Cortex of kidney (tissue), 1 donor: ENCODE data around the gene RAI1.

ENCODE experiments used
- DNase-seq: peaks from one replicate; lab custom pipeline; 2025; lab: John Stamatoyannopoulos, UW

The RAI1 gene

DNA sequence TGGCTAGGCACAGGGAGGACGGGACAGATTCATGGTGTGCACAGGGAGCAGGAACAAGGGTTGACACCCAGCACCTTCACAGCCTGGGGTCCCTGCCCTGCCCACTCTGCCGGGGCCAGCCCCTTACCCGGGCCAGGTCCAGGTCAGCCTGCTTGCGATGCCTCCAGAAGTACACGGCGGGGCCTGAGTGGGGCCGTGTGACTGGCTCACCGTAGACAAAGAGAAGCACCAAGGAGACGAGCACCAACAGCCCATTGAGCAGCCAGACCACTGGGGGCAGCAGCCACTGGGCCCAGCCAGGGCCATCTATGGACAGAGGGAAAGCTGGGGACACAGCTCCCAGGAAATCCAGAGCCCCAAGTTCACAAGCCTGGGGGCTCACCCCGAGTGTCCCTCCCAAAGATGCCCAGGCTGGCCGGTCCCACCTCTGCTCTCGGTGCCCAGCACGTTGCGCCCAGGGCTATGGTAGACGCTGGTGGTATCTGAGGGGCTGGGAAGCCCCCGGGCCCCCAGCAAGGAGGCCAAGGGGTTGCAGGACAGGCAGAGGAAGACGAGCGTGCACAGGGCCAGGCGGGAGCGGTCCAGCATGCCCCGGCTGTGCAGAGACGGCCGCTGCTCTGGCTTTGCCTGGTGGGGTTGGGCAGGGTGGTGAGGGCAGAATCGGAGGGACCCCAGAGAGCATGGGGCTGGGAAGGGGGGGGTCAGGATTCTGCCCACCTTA is 135.7 kb downstream of the RAI1 start:
- DNase-seq = no peak

DNA sequence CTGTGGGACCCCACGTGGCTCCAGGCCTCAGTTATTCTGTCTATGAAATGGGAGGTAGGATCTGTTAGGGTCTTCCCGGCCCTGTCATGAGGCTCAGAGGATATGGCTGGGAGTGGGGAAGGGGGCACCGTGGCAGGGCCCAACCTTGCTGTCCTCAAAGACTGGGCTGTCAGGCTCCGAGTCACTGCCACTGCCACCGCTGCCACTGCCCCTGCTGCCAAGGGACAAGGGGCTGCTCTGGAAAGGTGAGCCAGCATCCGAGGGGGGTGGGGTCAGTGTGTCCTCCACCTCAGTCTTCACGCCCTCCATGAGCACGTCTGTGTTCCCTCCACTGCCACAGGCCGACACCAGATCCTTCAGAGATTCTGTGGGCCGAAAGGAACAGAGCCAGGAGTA is 136.3 kb downstream of the RAI1 start:
- no peak for DNase-seq

DNA sequence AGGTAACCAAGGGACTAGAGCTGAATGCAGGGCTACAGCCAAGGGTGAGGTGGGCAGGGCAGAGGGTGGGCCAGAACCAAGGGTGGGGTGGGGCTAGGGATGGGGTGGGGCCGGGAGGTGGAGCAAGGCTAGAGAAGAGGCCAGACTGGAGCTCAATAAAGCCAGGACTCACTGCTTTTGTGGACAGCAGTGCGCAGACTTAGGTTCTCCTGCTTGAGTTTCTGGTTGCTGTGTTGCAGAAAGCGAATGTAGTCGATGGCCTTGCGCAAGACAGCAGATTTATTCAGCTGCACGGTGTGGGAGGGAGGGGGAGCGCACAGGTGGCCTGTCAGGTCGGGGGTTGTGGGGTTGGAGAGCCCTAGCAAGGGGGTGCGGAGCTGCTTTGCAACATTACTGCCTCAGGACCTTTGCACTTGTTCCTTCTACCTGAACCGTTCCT is 136.8 kb downstream of the RAI1 start:
- DNase-seq = no peak

DNA sequence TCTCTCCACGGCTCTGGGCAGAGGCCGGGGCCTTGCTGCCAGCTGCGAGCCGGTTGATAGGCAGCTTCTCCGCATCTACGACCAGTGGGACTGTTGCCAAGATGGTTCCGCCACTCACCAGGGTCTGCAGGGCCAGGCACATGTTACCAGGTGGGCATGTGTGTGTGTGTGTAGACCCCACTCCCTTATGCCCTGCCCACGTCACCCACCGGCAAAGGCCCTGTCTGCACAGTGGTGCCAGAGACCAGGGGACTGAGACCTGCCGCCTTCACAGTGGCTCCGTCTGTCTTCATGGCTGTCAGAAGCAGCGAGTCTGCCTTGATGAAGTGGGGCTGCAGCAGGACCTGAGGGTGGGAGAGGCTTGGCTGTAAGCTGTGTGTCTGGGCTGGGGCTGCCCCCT is 137.9 kb downstream of the RAI1 start:
- DNase-seq = no peak

DNA sequence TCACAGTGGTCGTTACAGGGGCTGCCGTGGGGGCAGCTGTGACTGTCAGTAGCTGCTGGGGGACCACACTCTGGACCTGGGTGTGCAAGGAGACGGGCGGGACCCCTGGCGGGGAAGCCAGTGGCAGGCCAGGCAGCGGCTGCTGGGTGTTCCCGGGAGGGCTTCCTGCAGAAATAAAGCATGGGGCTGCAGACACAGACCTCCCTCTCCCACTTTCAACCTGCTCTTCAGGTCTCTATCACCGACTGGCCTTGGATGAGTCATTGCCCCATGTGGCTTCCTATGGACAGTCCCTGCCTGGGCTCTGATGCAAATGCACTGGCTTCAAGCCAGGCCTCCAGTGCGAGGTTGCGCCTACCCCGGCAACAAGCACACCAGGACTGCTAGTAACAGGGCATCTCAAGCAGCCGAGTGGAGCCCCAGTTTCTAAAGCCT is 138.3 kb downstream of the RAI1 start:
- DNase-seq = no peak

DNA sequence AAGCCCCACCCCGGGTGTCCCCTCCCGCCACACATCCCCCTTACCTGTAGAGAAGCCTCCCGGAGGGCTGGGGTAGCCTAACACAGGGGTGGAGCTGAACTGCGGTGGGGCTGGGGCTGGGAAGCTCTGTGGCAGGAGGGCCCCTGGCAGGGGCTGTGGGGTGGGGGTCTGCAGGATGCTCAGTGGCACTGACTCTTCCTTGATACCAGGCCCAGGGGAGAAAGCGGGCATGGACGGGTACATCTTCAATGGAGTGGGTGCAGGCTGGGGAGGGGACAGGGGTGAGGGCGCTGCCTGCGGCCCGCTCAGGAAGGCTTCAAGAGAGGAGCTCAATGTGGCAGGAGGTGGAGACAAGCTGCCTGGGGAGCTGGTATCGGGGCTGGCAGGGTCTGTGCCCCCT is 138.8 kb downstream of the RAI1 start:
- no peak for DNase-seq

DNA sequence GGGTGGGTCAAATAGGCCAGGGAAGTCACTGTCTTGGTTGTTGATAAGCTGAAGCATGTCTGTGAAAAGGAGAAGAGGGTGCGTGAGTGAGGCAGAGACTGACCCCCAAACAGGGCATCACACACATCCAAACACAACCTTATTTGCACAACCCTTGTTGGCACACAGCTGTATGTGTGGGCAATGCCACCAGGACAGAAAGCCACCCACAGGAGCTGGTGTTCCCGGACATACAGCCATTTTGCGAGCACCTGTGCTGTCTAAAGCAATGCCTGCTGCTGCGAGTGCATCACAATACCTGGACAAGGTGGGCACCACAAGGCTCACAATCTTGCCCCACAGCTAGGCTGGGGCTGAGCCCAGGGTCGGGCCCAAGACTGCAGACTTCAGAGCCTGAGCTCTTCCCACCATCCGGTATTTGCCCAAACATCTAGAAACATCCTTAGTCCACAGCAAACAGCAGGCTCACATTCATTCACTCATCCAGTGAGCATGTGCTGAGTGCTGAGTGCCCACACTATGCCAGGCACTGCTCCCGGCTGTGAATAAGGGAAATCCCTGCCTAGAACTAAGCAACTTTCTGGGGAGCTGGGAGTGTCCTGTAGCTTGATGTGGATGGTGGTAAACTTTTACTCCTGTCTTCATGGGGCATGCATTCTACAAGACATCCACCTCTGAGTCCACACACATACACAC is 139.4 kb downstream of the RAI1 start:
- no peak for DNase-seq

DNA sequence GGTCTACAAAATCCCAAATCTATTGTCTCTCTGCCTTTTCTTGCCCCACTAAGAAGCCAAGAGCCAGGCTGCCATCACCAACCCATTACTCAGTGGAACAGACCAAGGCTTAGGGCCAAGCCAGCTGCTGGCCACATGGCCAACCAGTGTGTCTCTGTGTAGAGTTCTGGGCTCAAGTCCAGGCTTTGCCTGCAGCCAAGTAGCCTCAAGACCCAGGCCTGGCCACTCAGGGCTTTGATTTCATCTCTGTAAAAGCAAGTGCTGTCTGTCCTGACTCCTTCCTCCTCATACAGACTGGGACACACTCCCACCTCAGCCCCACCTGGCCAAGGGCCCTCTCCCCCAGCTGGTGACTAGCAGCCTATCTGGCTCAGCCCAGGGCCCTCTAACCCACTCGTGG is 140.9 kb downstream of the RAI1 start:
- no peak for DNase-seq

DNA sequence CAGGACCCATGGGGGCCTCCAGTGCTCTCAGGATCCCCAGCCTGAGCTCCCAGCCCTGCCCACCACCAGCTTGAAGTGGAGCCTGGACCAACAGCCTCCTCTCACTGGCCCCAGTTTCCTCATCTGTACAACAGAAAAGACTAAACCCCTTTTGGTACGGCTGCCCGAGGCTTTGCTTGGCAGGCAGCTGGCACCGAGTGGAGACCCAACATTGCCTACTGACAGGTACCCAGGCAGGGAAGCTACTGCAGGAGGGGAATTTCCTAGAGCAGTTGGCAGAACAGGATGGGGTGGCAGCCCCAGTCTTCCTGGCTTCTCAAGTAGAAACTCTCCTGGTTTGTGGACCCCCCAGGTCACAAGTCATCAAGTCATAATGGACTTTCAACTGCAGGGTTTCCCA is 141.4 kb downstream of the RAI1 start:
- no peak for DNase-seq

DNA sequence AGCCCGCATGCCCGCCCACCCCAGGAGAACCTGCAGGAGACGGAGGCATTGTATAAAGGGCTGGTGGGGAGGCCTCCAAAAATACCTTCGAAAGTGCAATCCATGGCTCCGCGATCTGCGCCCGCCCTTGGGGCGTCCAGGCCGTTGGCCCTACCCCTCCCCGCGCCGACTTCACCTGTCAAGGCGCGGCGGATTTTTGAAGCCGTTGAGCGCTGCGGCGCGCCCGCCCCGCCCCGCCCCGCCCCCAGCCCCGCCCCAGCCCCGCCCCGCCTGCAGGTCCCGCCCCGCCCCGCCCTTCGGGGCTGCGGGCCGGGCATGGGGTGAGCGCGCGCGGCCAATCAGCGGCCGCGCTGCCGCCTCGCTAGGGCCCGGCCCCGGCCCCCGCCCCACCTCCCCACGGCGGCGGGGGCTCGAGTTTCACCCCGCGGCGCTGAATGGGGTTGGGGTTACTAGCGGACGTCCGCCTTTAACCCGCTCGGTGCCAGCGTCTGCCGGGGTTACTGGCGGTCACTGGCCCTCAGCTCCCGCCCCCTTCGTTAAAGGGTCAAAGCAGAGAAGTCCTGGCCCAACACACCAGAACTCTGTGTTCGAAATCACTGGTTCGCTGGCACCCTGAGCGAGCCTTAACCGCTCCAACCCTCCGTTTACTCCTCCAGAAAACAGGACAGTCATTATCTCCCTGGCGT is 142.3 kb downstream of the RAI1 start:
- DNase-seq = no peak

DNA sequence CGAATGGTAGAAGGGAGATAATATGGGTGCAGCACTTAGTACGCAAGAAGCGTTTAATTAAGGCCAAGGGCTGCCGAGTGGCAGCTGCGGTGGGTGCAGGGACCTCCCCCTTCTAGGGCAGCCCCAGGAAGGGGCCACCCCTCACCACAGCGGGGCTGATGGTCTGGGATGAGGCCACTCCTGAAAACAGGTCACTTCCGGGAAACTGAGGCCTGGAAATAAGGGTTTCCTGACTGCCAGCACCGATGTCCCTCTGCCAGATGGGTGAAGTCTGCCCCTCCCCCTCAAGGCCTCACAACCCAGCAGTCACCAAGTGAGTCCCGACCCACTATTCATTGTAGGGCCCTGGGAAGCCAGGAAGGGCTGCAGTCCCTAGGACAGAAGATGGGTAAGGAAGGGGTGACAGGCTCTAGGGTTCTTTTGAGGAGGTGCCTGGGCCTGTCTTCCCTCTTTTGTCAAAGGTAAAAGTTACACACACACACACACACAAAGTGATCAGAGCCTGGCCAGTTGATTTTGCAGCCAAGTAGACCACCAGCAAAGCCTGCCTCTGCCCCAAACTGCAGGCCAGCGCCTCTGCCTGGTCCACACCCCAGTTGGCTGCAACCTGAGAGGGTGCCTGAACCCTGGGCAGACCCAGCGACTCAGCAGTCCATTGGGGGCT is 143.0 kb downstream of the RAI1 start:
- no peak for DNase-seq

DNA sequence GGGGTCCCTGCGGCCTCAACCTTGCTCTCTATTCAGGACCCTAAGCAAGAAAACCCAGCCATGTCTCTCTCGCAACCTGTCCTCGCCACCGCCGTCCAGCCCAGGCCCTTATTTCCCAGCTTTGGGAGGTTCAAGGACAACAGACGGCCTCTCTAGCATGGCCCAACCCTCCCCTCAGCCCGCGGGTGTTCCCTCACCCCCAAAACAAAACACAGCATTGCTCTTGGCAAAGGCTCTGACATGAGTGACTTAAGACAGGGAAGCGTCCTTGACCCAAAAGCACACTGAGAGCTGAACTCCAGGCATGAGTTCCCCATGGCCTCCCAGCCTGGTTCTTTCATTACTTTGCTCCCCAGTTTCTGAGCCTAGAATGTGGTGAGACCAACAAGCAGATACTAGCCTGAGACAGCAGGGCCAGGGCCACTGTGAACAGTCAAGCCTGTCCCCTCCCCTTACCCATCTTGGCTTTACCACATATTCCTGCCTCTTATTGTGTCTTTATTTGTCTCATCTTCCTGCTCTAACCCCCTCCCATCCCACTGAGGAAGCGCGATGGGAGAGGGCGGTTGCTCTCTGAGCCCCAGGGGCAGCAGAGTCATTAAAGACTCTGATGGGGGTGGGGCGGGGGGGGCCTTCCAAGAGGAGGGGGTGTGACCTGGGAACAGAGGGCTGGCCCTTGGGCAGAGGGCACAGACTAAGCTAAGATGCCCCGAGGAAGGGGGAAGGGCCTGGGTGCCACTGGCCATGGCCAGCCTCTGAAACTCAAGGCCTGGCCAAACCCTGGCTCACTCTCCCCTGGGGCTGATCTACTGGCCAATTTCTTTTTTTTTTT is 143.7 kb downstream of the RAI1 start:
- DNase-seq = no peak

DNA sequence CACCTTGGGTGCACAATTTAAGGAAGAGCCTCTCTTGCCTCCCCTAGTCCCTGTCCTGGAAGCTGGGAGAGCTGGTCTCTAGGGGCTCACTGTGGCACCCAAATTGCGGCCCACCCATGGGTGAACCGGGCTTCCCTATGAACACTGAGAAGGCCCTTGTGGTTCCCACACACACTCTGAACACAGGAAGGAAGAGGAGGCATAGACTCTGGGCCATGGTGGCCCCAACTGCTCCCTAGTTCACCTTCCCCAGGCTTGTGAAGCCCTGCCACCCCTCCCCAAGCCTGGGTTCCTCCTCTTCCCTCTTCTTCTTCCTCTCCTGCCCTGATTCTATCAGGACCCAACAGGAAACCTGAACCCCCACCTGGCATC is 145.1 kb downstream of the RAI1 start:
- no peak for DNase-seq

DNA sequence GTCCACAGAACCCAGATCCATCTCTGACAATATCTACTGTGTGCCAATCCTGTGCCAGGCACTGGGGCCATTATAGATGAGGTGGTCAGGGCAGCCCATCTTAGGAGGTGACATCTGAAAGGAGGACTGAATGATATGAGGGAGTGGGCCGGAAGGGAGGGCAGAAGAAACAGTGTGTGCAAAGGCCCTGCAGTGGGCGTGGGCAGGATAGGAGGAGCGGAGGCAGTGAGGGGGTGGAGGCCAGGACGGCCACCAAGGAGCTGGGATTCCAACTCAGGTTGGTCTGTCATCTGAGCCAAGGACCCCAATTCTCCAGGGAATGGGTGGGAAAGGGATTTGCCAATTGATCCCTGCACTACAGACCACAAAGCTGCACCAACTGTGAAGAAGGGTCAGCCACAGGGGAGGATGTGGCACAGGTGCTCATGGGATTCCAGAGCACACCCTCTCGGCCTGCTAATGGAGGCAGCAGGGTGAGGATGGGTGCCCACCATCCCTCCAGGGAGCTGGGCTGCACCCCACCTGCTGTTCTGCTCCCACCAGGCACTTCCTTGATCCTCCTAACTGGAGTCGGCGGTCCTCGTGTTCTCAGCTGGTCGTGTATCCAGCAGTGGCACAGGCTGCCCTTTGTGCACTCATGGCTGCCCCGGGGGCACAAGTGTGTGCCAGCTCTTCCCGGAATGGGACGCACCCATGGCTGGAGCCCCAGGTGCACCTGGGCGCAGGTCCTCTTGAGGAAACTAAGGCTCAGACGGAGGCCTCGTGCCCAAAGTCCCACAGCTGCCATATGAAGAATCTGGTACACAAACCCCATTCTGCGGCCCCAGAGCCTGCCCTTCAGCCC is 145.9 kb downstream of the RAI1 start:
- no peak for DNase-seq

DNA sequence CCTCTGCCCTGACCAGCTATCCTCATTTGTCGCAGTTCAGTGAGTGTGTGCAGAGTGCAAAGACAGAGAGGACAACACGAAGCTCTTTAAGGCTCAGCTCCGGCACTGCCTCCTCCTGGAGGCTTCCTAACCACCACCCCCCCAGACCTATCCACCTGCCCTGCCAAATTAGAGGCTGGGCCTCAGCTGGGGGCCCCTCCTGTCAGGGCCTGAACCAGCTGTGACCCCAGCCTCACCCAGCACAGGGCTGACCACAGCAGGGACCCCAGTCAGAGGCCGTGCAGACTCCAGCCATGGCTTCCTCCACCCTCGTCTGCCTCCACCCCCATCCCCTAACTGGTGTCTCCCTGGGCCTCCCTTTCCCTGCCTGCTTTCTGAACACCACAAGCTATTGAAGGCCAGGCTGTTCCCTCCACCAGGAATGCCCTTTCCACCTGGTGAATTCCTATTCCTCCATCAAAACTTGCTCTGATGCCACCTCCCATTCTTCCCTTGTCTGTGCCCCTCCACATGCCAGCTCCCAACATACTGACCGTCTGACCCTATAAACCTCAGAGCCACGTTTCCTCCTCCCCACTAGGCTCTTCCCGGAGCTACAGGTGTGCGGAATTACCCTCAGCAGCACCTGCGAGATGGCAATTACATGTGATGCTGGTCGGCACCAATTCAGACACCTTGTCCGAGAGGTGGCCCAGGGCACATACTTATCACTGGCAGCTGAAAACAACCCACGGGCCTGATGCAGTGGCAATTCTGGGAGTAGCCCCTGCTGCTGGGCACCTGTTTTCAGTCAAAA is 146.8 kb downstream of the RAI1 start:
- DNase-seq = no peak

DNA sequence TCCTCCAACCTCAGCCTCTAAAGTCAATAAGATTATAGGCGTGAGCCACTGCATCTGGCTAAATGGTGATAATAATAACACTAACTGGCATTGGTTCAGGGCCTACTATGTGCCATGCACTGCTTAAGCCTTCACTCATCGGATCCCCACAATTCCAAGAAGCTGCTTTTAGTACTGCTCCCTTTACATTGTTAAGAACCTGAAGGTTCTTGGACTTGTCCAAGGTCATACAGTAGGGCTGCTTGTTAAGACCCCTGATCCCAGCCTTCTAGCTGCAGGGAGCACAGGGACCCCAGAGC is 149.0 kb downstream of the RAI1 start:
- DNase-seq = no peak

DNA sequence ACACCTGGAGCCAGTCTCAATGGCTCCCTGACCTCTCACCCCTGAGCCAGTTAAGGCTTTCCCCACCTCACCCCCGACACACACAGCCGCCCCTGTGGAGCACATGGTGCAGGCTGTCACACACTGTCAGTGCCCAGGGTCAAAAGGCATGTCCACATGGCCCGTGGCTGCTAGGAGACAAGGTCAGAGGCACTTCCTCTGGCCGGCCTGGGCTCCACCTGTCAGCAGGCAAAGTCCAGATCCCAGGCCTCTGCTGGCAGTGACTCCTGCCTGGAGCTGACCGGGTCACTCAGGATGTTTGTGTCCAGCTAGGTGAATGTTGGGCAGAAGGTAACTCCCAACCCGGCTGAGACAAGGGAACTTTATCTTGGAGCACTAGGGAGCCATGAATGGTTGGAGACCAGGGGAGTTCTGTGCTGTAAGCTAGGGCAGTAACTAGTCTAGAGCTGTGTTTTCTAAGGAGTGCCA is 149.5 kb downstream of the RAI1 start:
- DNase-seq = no peak

DNA sequence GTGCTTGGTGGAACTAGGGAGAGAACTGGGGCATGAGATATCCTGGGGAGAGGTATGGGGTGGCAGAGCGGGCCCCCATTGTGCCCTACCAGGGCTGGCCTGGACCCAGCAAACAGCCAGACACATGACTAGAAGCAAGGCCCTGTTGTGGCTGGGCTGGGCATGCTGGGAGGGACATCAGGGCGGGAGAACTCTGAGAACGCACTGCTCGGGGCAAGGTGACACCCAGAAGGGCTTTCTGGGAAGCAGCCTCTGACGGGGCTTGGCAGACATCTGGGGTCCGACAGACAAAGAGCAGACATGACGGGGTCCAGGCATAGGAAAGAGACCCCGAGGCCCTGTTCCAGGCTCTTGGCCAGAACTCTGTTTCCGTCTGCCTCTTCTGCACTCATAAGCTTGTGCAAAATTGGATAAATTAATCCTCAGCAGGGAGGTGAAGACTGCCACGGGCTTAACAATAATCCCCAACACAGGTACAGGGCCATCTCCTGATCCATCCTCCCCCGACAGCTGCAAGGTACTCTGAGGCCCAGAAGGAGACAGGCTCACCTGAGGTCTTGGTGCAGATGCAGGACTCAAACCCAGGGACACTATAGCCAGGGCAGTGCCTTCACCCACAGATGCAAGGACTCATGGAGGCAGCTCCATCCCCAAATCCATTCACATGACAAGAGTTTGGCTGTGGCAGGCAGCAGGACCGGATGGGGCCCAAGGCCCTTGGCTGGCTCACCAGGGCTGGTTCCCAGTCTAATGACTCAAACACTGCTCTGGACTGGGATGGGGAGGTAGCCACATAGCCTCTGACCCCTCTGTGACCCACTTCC is 150.2 kb downstream of the RAI1 start:
- no peak for DNase-seq

DNA sequence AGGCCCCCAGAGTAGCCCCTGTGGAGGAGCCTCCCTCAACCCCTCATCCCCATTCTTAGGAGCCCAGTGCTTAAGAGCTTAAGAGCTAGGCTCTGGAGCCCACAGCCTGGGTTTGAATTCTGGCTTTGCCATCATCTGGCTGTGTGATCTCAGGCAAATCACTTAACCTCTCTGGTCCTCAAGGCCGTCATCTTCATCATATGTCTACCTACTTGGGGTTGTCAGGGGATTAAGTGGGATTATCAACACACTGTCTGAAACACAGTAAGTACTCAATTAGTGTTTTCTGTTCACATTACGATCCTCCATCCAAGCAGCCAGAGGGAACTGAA is 150.7 kb downstream of the RAI1 start:
- no peak for DNase-seq
